Muscle of back (tissue), 11 donors: ENCODE measurements around the gene TAF1B. TPM values are rescaled to one million over a fixed set of nuclear protein-coding genes. Genes with fewer than 3 reads are reported as not detected.

Source experiments
- DNase-seq, 3 donors: peaks; one replicate each; pipeline versions ENCODE4 v3.0.0 to v3.0.0-alpha.2; 2013
- polyA plus RNA-seq, 10 donors: library from polyadenylated mRNA; unstranded; fragments of 120-200 nt; gene quantifications; one replicate each; pipeline ENCODE4 v1.2.1, GENCODE V29; 2013; ENCODE audit not compliant: insufficient read length in 10 of 10

The TAF1B gene
- polyA plus RNA-seq, 10 donors, result 10.0 to 19.2 (median 13.6) TPM

GRCh38 chr2:9983401-9984216 lies 140.3 kb downstream of the TAF1B start:
- peak in 1 of 3 donors; percentile 35 for DNase-seq

Other genes with a start within 250 kb of the TAF1B start
- gene YWHAQ, start 212.5 kb upstream of the TAF1B start, polyA plus RNA-seq, result 100 to 1,000 TPM; 199 to 265 (median 228) TPM
- gene GRHL1, start 108.2 kb downstream of the TAF1B start, polyA plus RNA-seq, result 1 to 10 TPM in 7 of 10 donors, under 1 TPM in 3; 0.60 to 8.0 (median 1.3) TPM
- 10 to 100 TPM; 20.5 to 32.5 (median 23.9) TPM for gene KLF11, start 200.1 kb downstream of the TAF1B start, polyA plus RNA-seq
- gene CYS1, start 236.9 kb downstream of the TAF1B start, polyA plus RNA-seq, result 10 to 100 TPM in 6 of 10 donors, 1 to 10 TPM in 4; 5.3 to 13.2 (median 11.0) TPM